Measurements from ENCODE around the gene TMEM198.

- TF ChIP-seq, protein P1, sequence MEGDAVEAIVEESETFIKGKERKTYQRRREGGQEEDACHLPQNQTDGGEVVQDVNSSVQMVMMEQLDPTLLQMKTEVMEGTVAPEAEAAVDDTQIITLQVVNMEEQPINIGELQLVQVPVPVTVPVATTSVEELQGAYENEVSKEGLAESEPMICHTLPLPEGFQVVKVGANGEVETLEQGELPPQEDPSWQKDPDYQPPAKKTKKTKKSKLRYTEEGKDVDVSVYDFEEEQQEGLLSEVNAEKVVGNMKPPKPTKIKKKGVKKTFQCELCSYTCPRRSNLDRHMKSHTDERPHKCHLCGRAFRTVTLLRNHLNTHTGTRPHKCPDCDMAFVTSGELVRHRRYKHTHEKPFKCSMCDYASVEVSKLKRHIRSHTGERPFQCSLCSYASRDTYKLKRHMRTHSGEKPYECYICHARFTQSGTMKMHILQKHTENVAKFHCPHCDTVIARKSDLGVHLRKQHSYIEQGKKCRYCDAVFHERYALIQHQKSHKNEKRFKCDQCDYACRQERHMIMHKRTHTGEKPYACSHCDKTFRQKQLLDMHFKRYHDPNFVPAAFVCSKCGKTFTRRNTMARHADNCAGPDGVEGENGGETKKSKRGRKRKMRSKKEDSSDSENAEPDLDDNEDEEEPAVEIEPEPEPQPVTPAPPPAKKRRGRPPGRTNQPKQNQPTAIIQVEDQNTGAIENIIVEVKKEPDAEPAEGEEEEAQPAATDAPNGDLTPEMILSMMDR (optimal IDR thresholded peaks at IDR 0.05 in 1 of 3, IDR thresholded peaks at IDR 0.05 in 1 of 3, conservative IDR thresholded peaks at IDR 0.05 in 1 of 3; ENCODE audit: extremely low read depth in 1 of 3, insufficient read depth in 2 of 3, low read length in 3 of 3) = no peak
- no peak for TF ChIP-seq EZH2 (IDR thresholded peaks at IDR 0.05; ENCODE audit: low read length)
Measured at GRCh38 chr2:219545943-219546352, 2.1 kb downstream of the TMEM198 start.

Measured in keratinocyte (primary cell).